HPDE6-E6E7 (cell line): Measurements from ENCODE around the gene TXNRD3.
"Not testable (repeated sequence)": the region's sequence is repeated elsewhere in the genome, so short reads cannot be mapped to it uniquely, and the experiment has no call there.

Experiments used
- DNase-seq: peaks from one replicate; pipeline ENCODE4 v3.0.0; 2011; ENCODE audit warnings: missing footprints; ENCODE audit errors: extremely low spot score

The TXNRD3 gene

GRCh38 chr3:126595479-126595878 lies 59.4 kb downstream of the TXNRD3 start:
- DNase-seq = not testable (repeated sequence)

- not testable (repeated sequence) for DNase-seq
Measured at GRCh38 chr3:126591515-126591914, 63.4 kb downstream of the TXNRD3 start.

GRCh38 chr3:126582311-126582710 lies 72.6 kb downstream of the TXNRD3 start:
- no peak for DNase-seq

- DNase-seq = no peak
Measured at GRCh38 chr3:126581569-126581968, 73.4 kb downstream of the TXNRD3 start.

- DNase-seq = no peak
Measured at GRCh38 chr3:126580746-126581145, 74.2 kb downstream of the TXNRD3 start.

- no peak for DNase-seq
Measured at GRCh38 chr3:126578702-126579101, 76.2 kb downstream of the TXNRD3 start.

GRCh38 chr3:126577261-126577660 lies 77.7 kb downstream of the TXNRD3 start:
- DNase-seq = no peak

- DNase-seq = no peak
Measured at GRCh38 chr3:126573492-126574117, 81.3 kb downstream of the TXNRD3 start.

GRCh38 chr3:126571078-126571477 lies 83.8 kb downstream of the TXNRD3 start:
- DNase-seq = no peak

GRCh38 chr3:126570103-126570541 lies 84.8 kb downstream of the TXNRD3 start:
- DNase-seq = no peak

- DNase-seq = no peak
Measured at GRCh38 chr3:126569390-126569975, 85.4 kb downstream of the TXNRD3 start.

- DNase-seq = no peak
Measured at GRCh38 chr3:126568776-126569342, 86.1 kb downstream of the TXNRD3 start.

GRCh38 chr3:126567696-126568438 lies 87.1 kb downstream of the TXNRD3 start:
- DNase-seq = no peak

- DNase-seq = no peak
Measured at GRCh38 chr3:126562737-126563276, 92.1 kb downstream of the TXNRD3 start.

GRCh38 chr3:126558336-126559071 lies 96.4 kb downstream of the TXNRD3 start, which contains the start of gene C3orf22:
C3orf22 (minus strand) TSS chr3:126558932; CDS start chr3:126553390, 5,542 bp downstream.
- no peak for DNase-seq

- DNase-seq = no peak
Measured at GRCh38 chr3:126557761-126558160, 97.2 kb downstream of the TXNRD3 start.

GRCh38 chr3:126557415-126557745 lies 97.5 kb downstream of the TXNRD3 start:
- no peak for DNase-seq
